Measurements from ENCODE around the gene IL10RB. TPM values are rescaled to one million over a fixed set of nuclear protein-coding genes. Genes with fewer than 3 reads are reported as not detected.
"Not testable (repeated sequence)": the region's sequence is repeated elsewhere in the genome, so short reads cannot be mapped to it uniquely, and the experiment has no call there.

The IL10RB gene
- 10 to 100 TPM in 11 of 12 donors, not detected in 1; 13.8 to 29.1 (median 21.0) TPM for polyA plus RNA-seq (ENCODE audit: insufficient read length in 12 of 12)
- long read RNA-seq, donor 1, transcript IL10RB-201 (7 exons, 1,963 nt) = major isoform, 33 of 65 reads
- long read RNA-seq, donor 1, partial matches to known transcripts = 30 of 65 reads
- long read RNA-seq, donor 1, other reads (novel, unspliced or antisense) = 0 of 65 reads
- long read RNA-seq, donor 2, transcript IL10RB-201 (7 exons, 1,963 nt) = major isoform, 11 of 13 reads
- long read RNA-seq, donor 2, partial matches to known transcripts = 0 of 13 reads
- long read RNA-seq, donor 2, other reads (novel, unspliced or antisense) = 0 of 13 reads
- long read RNA-seq, donor 3, partial matches to known transcripts = 0 of 2 reads
- long read RNA-seq, donor 3, other reads (novel, unspliced or antisense) = 0 of 2 reads
- long read RNA-seq, donor 4, partial matches to known transcripts = 0 of 4 reads
- long read RNA-seq, donor 4, other reads (novel, unspliced or antisense) = 0 of 4 reads
- long read RNA-seq, donor 5, transcript IL10RB-201 (7 exons, 1,963 nt) = major isoform, 13 of 14 reads
- long read RNA-seq, donor 5, partial matches to known transcripts = 0 of 14 reads
- long read RNA-seq, donor 5, other reads (novel, unspliced or antisense) = 0 of 14 reads
- long read RNA-seq, donor 6, transcript IL10RB-201 (7 exons, 1,963 nt) = major isoform, 7 of 13 reads
- long read RNA-seq, donor 6, partial matches to known transcripts = 6 of 13 reads
- long read RNA-seq, donor 6, other reads (novel, unspliced or antisense) = 0 of 13 reads
- long read RNA-seq, donor 7, partial matches to known transcripts = 0 of 3 reads
- long read RNA-seq, donor 7, other reads (novel, unspliced or antisense) = 0 of 3 reads
- long read RNA-seq, donor 8, transcript IL10RB-201 (7 exons, 1,963 nt) = major isoform, 6 of 7 reads
- long read RNA-seq, donor 8, partial matches to known transcripts = 0 of 7 reads
- long read RNA-seq, donor 8, other reads (novel, unspliced or antisense) = 0 of 7 reads
- long read RNA-seq, donor 9, partial matches to known transcripts = 0 of 4 reads
- long read RNA-seq, donor 9, other reads (novel, unspliced or antisense) = 0 of 4 reads
- long read RNA-seq, donor 10, transcript IL10RB-201 (7 exons, 1,963 nt) = major isoform, 12 of 12 reads
- long read RNA-seq, donor 10, partial matches to known transcripts = 0 of 12 reads
- long read RNA-seq, donor 10, other reads (novel, unspliced or antisense) = 0 of 12 reads
- long read RNA-seq, donor 11, transcript IL10RB-201 (7 exons, 1,963 nt) = major isoform, 7 of 15 reads
- long read RNA-seq, donor 11, partial matches to known transcripts = 7 of 15 reads
- long read RNA-seq, donor 11, other reads (novel, unspliced or antisense) = 0 of 15 reads

DNA sequence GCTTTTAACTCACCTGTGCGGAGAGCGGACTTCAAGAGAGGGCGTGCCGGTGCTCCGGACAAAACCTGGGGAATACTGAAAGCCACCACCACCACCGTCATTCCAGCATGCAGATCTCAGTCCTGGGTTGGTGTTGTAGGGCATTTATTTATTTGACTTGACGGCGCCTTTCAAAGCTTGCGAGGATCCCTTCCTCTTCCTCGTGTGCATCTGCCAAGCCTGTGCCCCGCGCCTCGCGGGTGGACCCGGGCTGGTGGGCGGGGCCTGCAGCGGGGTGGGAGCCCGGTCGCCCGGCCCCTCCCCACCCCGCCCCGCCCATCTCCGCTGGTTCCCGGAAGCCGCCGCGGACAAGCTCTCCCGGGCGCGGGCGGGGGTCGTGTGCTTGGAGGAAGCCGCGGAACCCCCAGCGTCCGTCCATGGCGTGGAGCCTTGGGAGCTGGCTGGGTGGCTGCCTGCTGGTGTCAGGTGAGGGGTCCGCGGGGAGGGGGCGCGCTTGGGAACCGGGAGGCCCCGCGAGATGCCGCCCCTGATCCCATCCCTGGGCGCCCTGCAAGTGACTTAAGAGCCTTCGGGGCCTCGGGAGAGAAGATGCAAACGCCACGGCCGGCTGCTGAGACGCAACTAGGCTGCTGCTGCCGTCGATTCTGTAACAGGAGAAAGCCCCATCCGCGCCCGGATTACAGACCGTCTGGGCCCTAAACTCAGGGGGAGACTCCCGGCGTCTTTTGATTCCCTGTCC, at the start of gene IL10RB:
TSS of gene IL10RB (plus strand) at position 318 of the 739 bp plus-strand sequence. CDS start at position 417, 99 bp downstream.
- DNase-seq = peak; percentile 73

DNA sequence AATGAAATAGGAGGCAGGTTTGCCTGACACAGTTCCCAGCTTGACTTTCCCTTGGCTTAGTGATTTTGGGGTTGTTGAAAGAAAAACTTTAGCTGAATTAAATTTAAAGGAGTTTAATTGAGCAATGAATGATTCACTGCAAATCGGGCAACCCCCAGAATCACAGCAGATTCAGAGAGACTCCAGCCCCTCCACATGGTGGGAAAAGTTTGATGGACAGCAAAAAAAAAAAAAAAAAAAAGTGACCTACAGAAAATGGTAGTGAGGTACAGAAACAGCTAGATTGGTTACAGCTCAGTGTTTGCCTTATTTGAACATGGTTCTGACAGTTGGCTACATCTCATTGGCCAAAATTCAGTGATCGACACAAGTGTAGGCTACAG, 49.0 kb upstream of the IL10RB start:
- DNase-seq = no peak

DNA sequence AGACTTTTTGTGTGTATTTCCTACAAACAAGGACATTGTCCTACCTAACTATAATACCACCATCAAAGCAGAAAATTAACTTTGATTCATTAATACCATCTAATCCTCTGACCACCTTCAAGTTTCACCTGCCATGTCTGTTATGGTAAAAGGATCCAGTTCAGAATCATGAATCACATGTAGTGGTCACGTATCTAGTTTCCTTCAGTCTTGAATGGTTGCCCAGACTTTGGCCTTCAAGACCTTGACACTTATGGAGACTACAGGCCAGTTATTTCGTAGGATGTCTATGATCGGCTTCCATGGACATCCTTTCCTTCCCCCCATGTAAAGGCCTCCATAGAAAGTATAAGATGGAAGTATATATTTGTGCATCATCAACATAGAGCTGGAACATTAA, 46.9 kb upstream of the IL10RB start:
- no peak for DNase-seq

DNA sequence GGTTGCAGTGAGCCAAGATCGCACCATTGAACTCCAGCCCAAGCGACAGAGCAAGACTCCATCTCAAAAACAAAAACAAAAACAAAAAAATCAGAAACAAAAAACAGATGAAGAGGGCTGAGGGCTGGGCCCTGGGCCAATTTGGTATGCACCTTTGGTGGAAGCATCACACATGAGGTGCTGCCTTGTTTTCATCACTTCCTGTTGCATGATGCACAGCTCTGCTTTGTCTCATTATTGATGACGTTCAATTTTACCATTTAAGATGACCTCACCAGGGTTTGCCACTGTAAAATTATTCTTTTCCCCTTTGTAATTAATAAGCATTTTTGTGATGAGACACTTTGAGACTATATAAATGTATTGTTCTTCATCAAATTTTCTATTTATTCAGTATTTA, 46.2 kb upstream of the IL10RB start:
- DNase-seq = no peak

DNA sequence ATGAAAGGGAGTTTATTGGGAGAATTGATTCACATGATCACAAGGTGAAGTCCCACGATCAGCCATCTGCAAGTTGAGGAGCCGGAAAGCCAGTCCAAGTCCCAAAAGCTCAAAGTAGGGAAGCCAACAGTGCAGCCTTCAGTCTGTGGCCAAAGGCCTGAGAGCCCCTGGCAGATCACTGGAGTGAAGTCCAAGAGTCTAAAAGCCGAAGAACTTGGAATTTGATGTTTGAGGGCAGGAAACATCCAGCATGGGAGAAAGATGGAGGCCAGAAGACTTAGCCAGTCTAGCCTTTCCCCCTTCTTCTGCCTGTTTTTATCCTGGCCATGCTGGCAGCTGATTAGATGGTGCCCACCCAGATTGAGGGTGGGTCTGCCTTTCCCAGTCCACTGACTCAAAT, 40.8 kb upstream of the IL10RB start:
- not testable (repeated sequence) for DNase-seq

DNA sequence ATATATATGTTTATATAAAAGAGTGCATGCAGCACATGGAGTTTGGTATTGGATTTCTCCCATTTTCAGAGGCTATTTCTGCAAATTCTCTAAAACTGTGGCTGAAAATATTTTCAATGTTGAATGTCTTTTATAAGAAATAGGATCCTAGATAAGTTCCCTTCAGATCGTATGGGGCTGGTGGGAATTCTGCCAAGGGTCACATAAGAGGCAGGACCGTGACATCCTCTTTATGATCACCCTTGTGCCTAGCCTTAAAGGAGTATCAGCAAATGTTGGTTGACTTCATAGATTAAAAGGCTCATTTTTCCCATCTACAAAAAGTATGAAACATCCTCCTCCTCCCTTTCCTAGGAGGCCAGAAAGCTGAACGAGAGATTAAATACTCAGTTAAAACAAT, 37.7 kb upstream of the IL10RB start:
- DNase-seq = no peak

DNA sequence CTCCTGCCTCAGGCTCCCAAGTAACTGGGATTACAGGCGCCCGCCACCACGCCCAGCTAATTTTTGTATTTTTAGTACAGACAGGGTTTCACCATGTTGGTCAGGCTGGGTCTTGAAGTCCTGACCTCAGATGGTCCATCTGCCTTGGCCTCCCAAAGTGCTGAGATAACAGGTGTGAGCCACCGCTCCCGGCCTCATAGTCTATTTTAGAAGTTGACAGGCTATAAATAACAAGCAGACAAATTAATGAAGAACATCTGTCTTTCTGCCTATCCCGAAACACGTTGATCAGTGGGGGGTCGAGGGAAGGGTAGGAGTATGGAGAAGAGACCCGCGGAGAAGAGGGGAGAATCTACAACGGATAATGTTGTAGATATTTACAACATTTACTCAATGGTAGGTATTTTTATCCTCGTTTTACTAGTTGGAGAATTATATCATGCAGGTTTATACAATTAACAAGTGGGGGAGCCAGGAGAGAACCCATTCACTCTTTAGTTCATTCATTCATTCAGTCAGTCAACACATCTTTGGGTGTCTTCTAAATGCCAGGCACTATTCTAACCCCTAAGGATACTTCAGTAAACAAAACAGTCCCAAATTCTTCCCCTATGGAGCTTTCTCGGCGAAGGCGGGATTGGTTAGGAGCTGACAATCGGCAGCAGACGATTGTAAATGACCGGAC, 36.9 kb upstream of the IL10RB start:
- no peak for DNase-seq

DNA sequence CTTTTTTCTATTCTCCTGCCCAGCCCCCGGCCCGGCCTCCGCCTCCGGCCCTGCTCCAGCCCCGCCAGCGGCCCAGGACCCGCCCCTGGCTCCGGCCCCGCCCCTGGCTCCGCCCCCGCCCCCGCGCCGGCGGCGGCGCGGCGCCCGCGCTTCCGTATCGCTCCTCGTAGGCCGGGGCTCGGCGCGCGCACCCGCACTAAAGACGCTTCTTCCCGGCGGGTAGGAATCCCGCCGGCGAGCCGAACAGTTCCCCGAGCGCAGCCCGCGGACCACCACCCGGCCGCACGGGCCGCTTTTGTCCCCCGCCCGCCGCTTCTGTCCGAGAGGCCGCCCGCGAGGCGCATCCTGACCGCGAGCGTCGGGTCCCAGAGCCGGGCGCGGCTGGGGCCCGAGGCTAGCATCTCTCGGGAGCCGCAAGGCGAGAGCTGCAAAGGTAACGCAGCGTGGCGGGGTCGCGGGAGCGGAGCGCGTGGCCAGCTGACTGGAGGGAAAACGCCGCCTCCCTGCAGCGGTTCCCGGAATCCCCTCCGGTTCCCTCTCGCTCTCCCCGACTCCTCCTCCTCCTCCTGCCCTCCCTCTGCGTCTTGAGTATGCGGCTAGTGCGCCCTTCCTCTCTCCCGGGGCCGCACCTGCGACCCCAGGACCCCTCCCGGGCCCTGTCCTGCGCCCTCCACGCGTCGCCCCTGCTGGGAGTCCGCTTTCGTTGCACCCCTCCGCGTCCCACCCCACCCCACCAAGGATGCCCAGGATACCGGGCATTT, 36.2 kb upstream of the IL10RB start, which contains the start of gene IFNAR2:
TSS of gene IFNAR2 (plus strand) at position 155 of the 761 bp plus-strand sequence. CDS start 11,985 bp downstream, outside the sequence.
- DNase-seq = peak; percentile 68

DNA sequence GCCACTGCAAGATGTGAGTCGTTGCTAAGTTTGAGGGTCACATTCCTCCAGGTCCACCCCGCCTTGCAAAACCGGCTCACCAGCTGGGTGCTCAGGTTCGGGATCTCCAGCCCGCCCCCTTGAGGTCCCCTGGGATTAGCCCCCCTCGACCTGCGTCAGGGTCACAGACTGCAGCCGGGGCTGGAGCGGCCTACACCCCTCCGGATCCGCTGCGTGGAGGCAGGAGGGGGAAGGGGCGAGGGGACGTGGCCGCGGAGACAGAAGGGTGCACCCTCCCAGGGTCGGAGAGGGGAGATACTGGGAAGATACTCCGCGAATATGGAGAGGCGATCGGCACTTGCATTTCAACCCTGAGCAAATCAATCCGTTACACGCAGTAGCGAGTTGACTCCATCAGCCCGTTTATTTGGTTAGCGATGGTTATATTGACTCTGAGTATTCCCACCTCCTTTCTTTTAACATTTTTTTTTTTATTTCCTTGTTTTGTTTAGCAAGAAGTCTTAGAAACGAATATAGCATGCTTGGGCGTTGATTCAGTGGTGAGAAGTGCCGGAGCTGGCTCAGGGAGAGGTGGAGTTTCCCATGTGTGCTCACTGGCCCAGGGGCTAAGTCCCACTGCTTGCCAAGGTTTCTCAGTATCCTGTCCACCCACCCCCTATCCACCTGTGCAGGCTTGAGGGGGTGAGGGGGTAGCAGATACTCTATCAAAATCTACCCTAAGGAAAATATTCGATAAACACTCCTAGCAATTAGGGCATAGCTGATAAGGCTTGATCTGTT, 35.4 kb upstream of the IL10RB start:
- peak; percentile 53 for DNase-seq

DNA sequence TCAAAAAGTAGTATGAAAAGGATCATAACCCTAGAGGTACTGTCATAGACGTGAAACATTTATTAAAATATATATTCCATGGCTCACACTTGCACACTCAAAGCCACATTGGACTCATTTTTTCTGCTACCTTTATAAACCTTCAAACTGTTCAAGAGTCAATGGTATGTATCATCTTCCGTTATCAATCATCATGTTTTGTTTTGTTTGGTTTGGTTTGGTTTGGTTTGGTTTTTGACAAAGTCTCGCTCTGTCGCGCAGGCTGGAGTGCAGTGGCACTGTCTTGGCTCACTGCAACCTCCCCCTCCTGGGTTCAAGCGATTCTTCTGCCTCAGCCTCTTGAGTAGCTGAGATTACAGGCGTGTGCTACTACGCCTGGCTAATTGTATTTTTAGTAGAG, 34.6 kb upstream of the IL10RB start:
- no peak for DNase-seq

DNA sequence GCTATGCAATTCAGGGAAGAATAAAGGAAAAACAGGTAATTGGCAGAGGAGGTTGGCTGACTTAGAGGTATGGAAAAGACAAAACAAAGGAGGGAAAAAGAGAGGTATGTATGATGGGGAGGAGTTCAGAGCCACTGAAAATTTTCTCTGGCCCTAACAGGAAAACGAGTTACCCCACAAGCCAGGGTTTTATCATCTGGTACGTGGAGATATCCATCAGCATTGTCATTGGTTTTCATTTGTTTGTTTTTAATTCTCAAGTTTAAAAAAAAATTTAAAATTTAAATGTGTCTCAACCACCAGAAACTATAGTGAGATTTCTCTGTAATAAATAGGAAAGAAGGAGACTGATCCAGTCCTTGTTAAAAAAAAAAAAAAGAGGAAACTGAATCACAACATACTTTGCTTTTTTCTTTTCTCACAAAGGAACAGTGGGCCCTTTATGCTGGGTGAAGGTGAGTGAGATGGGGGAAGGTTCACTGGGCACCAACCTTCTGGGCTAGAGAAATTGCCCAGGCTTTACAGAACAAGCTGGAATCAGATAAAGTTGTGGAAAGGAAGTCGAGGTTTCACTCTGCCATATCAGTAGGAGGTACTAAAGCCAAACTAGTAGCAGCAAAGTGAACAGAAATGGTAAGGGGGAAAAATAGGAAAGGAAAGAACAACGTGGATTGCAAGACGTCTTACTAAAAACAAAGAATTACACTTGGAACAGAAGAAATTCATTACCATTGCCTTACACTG, 33.7 kb upstream of the IL10RB start:
- no peak for DNase-seq

DNA sequence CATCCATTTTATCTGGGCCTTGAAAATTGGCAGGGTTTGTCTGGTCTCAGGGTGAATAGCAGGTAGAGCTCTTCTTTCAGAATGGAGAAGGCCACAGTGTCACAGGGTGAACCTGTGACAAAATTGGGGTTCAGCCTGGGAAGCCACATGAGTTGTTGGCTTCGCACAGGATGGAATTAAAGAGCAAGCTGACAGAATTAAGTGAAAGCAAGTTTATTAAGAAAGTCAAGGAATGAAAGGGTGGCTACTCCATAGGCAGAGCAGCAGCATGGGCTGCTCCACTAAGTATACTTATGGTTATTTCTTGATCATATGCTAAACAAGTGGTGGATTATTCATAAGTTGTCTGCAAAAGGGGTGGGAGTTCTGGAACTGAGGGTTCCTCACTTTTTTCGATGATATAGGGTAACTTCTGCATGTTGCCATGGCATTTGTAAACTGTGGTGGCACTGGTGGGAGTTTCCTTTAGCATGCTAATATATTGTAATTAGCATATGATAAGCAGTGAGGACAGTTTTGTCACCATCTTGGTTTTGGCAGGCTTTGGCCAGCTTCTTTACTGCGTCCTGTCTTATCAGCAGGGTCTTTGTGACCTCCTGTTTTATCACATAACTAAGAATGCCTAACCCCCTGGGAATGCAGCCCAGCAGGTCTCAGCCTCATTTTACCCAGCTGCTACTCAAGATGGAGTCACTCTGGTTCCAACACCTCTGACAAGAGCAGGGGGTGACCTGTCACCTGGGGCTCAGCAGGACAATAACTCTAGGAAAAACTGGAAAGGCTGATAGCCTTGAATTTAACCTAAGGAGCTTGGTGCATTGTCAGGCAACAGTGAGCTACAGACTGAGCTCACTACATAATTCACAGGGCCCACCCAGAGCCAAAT, 31.3 kb upstream of the IL10RB start:
- no peak for DNase-seq

DNA sequence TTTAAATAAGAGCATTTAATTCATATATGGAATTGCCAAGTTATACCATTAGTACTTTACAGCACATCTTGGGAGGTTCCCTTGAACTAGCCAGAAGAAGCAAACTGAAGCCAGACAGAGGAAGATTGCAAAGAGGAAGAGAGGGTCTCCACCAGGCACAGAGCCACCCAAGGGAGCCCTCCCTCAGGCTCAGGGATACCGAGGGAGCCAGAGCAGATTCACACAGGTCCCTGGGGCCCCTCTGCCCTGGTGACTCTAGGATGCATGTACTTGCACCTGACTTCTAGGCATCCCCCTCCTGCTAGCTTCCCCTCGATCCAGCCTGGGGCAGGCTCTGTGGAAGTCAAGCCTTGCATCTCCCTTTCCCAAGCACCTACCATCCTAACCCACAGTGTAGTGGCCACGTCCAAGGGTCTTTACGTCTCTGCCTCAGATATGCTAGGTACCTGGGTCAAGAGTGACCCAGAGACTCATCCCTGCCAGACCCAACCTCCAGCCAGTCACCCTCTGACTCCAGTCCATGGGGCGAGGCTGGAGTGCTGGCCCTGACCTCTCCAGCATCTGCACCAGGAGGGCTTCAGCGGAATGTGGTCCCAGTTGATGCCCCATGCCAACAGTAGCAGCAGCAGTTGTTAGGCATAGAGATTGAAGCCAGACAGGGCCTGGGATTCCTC, 30.0 kb upstream of the IL10RB start:
- no peak for DNase-seq

DNA sequence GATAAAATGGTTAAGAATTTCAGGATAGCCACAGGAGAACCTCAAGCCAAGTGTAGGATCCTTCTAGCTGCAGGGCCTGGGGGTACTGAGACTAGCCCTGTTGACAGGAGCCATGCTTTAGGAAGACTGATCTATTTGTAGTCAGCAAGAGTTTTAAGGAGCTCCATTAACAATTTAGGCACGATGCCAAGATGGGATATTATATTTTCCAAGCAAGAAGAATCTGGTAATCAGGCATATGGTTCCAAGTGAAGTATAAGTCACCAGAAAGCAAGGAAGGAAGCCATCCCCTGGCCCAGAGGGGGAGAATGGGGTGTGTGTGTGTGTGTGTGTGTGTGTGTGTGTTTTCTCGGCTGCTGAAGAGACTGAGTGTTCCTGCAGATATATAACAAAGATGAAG, 29.4 kb upstream of the IL10RB start:
- DNase-seq = no peak

DNA sequence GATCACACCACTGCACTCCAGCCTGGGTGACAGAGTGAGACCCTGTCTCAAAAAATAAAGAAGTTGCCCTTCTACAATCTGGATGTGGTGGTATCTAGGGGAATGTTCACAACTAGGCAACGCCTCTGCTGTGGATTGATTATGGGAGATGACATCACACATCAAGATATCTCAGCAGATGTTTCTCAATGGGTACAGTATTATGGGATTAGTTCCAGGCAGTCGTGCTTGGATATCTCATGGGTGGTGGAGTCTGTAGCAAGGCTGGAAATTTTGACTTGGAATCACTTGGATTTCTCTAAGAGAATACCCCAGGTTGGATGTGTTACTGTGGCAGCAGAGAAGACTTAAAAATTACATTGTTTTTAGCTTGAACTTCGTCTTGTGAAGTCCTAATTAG, 28.7 kb upstream of the IL10RB start:
- DNase-seq = no peak

DNA sequence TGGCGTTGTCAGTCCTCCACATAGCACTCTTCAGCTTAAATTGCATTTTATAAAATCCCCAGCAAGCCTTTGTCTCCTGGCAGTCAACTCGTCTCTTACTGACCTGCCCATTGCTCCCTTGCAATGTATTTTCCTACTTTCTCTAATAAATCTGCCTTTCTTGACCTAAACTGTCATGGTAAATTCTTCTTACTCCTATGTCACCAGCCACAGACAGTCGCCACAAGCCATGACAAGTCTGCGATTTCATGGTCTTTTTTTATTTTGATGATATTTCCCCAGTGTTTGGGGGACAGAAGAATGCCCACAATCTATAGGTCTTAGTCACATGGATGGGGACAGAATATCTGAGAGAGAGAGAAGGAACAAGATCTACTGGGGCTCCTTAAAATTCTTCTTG, 28.0 kb upstream of the IL10RB start:
- no peak for DNase-seq

Measured in muscle of arm (tissue), 14 donors.